Measurements from ENCODE around the gene RFX7.
"Not testable (repeated sequence)": the region's sequence is repeated elsewhere in the genome, so short reads cannot be mapped to it uniquely, and the experiment has no call there.

RFX7 gene

DNA sequence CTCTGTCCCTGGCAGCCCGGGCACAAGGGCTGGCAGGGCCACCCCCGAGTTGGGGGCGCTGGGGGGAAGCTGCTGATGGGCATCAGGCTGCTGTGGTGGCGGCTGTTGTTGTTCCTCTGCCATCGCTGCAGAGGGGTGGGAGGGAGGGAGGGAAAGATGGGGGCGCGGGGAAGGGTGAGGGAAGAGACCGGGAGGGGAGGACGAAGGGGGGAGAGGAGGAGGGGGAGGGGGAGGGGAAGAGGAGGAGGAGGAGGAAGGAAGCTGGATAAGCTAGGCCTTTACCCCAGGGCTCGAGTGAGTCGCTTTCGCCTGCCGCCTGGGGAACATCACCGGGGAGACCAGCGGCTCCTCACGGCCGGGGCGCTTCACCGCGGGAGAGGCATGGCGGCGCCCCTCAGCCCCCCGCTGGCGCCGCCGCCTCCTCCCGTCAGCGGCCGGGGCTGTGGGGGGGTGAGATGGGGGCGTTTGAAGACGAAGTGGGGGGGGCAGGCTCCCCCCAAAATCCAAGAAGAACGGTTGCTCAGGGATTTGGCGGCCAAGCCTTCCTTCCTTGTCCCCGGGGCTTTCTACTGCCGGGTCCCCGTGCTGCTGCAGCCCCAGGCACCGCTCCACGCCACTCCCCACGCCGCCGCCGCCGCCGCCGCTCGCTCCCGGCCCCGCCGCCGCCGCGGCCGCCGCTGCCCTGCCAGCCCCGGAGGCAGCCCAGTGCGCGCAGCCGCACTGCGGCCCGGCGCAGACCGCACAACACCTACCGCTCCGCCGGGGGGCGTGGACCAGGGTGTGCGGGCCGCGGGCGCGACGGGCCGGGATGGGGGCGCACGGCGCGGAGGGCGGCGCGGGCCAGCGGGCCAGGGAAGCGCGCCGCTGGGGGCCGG is at the start of gene RFX7:
TSS of gene RFX7 (minus strand) at position 717 of the 875 bp plus-strand sequence. CDS start at position 123, 594 bp downstream.
- DNase-seq (ENCODE audit: low spot score), result peak; percentile 66

DNA sequence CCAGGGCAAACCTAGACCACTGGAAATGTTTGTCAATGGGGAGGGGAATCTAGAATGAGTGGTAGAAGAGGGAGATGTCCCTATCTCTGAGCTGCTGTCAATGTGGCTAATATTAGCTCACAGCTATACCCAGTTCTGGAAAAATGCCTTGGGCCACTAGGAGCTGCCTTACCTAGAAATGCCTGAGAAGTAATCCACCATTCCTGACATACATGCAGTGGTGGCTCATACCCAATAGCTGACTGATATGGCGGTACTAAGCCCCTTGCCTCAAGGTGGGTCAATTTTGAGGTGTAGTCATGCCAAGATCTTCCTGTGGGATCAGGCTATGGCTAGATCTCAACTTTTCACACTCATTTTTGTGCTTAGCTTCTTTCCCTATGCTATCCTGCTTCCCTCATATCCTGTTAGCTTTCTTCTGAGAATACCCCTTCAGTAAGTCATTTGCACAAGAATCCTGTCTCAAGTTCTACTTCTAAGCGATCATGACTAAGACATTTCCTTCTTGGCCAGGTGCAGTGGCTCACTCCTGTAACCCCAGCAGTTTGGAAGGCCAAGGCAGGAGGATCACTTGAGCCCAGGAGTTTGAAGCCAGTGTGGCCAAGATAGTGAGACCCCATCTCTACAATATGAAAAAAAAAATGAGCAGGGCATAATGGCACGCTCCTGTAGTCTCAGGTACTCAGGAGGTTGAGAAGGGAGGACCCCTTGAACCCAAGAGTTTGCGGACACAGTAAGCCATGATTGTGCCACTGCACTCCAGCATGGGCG is 49.1 kb upstream of the RFX7 start:
- DNase-seq (ENCODE audit: low spot score), result no peak

- no peak for DNase-seq (ENCODE audit: low spot score)
Observed at GRCh38 chr15:56291741-56292140, 48.1 kb upstream of the RFX7 start.

DNA sequence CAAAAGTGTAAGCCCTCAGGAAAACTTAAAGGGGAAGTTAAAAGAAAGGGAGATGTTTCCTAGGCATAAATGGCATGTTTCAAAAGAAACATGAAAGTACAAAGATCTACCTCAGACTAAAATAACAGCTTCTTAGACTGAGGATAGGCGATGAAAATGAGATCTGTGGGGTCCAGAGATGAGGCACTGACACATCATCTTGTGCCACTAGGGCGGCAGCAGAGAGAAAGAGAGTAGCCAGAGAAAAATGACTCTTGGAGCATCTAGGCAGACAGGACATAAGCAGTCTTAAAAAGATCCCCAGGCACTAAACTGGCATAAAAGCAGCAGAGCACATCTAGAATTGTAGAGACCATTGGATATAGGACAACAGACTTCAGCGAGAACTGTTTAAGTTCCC is 42.5 kb upstream of the RFX7 start:
- no peak for DNase-seq (ENCODE audit: low spot score)

GRCh38 chr15:56281145-56281544 is 37.5 kb upstream of the RFX7 start:
- DNase-seq (ENCODE audit: low spot score), result no peak

DNA sequence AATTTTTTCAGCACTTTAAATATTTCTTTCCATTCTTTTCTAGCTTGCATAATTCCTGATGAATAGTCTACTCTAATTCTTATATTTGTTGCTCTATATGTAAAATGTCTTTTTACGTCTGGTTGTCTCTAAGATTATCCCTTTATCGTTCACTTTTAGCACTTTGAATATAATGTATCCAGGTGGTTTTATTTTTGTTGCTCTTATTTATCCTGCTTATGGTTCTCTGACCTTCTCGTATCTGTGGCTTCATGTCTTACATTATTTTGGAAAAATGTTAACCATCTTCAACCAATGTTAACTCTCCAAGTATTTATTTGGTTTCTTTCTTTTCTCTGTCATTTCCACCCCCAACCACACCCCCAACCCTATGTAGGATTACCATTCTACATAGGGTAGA is 30.0 kb upstream of the RFX7 start:
- DNase-seq (ENCODE audit: low spot score), result no peak

DNA sequence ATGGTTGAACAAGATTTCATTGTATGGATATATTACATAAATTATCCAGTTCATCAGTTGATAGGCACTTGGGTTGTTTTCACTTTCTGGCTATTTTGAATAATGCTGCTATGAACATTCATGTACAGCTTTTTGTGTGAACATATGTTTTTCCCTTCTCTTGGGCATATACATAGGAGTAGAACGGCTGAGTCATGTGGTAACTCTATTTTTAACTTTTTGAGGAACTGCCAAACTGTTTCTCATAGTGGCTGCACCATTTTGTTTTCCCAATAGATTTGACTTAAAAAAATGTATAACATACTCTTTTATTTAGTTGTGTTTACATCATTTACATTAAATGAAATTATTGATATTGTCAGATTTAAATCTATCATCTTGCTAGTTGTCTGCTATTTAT is 28.8 kb upstream of the RFX7 start:
- no peak for DNase-seq (ENCODE audit: low spot score)

GRCh38 chr15:56266465-56266864 is 22.8 kb upstream of the RFX7 start:
- DNase-seq (ENCODE audit: low spot score), result not testable (repeated sequence)

GRCh38 chr15:56261854-56262509 is 18.3 kb upstream of the RFX7 start:
- no peak for DNase-seq (ENCODE audit: low spot score)

DNA sequence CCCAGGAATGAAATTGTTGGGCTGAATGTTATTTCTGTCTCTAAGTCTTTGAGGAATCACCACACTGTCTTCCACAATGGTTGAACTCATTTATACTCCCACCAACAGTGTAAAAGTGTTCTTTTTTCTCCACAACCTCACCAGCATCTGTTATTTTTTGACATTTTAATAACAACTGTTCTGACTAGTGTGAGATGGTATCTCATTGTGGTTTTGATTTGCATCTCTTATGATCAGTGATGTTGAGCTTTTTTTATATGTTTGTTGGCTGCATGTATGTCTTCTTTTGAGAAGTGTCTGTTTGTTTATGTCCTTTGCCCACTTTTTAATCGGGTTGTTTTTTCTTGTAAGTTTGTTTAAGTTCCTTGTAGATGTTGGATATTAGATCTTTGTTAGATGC is 13.6 kb upstream of the RFX7 start:
- DNase-seq (ENCODE audit: low spot score), result not testable (repeated sequence)

- DNase-seq (ENCODE audit: low spot score), result no peak
Observed at GRCh38 chr15:56254265-56254664, 10.6 kb upstream of the RFX7 start.

DNA sequence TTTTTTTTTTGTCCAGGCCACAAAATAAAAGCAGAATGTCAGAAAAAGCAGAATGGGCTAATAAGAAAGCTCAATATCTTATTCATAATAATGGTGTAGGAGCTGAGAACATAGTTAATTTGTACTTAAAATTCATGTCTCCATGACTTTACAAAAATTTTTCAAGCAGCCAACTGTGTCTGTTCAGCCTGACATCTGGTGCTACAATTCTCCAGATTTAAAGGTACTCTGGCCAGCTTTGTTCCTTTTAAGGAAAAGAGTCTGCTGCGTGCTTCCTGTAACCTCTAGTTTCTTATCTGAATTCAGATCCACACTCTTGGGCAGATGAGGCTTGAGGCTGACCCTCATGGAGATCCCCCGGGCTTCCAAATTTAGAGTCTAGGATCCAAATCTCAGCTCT is 8.7 kb upstream of the RFX7 start:
- no peak for DNase-seq (ENCODE audit: low spot score)

DNA sequence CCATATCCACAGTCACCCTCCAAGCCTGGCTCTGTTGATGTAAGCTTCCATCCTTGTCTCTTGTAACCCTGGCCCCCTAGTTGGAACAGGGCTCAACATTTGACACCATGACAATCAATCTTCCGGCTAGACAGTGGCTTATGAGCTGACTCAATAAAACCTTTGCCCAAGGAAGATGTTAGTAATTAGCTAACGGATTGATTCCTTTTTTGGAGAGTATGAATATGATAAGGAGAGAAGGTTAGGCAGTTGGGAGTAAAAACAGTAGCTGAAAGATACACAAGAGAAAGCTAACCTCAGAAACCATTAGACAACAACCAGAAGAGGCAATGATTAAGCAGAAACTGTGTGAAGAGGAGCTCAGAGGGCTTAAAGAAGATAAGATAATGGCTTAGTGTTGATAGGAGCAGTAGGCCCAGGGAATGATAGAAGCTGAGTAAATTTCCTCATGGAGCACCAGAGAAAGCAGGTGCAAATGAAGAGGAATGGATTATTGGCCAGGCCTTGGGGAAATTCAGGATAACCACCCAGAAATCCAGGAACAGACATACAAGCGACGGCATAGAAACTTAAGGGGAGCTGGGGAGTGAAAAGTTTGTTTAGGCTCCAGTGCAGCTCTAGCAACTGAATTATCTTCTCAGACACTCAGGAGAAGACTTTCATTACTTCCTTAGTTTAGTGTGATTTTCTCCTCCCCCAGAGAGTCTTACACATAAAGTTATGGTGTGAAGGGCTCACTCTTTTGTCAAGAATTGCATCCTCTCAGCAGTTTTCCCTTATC is 7.8 kb upstream of the RFX7 start:
- no peak for DNase-seq (ENCODE audit: low spot score)

DNA sequence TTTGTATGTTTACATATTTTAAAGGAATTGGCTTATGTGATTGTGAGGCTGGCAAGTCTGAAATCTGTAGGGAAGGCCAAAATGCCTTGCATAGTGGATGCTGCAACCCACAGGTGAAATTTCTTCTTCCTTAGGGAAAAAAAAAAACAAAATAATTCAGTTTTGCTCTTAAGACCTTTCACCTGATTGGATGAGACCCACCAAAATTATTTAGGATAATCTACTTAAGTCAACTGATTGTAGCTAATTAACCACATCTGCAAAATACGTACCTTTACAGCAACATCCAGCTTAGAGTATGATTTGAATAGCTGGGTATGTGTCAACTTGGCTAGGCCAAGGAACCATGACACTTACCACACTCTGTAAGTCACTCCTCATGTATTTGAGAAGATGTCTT is 6.9 kb upstream of the RFX7 start:
- no peak for DNase-seq (ENCODE audit: low spot score)

DNA sequence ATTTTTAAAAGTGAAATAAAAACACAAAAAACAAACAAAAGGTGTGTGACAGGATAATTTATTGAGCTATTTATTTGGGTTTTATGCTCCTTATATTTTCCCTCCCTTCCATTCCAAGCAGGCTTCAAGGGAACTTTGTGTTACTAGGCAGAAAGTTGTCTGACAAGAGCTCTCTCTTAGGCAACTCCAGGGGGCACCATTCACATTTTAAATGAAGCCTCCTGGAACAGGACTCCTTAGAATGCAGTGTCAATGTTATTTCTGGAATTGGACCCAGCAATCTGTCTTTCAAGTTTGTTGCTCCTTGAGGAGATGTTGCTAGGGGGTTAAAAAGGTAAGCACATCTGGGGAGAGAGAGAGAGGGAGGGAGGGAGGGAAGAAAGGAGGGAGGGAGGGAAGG is 5.4 kb upstream of the RFX7 start:
- DNase-seq (ENCODE audit: low spot score), result no peak

GRCh38 chr15:56248311-56248992 is 4.8 kb upstream of the RFX7 start:
- DNase-seq (ENCODE audit: low spot score), result no peak

- DNase-seq (ENCODE audit: low spot score), result no peak
Observed at GRCh38 chr15:56247266-56247665, 3.6 kb upstream of the RFX7 start.

GRCh38 chr15:56245871-56246814 is 2.5 kb upstream of the RFX7 start:
- DNase-seq (ENCODE audit: low spot score), result peak; percentile 68

GRCh38 chr15:56244811-56245576 is 1.3 kb upstream of the RFX7 start:
- DNase-seq (ENCODE audit: low spot score), result peak; percentile 16

Measured in HuH-7.5 (cell line).